CD4-positive, alpha-beta T cell treated with Interleukin-1 beta for 1 hour (primary cell): Measurements from ENCODE around the gene CHCHD3.
"Not testable (repeated sequence)": the region's sequence is repeated elsewhere in the genome, so short reads cannot be mapped to it uniquely, and the experiment has no call there.

Experiments
- DNase-seq, 2 donors: peaks; one replicate each; pipeline ENCODE4 v3.0.0-alpha.2; 2020 to 2022

Gene CHCHD3

DNA sequence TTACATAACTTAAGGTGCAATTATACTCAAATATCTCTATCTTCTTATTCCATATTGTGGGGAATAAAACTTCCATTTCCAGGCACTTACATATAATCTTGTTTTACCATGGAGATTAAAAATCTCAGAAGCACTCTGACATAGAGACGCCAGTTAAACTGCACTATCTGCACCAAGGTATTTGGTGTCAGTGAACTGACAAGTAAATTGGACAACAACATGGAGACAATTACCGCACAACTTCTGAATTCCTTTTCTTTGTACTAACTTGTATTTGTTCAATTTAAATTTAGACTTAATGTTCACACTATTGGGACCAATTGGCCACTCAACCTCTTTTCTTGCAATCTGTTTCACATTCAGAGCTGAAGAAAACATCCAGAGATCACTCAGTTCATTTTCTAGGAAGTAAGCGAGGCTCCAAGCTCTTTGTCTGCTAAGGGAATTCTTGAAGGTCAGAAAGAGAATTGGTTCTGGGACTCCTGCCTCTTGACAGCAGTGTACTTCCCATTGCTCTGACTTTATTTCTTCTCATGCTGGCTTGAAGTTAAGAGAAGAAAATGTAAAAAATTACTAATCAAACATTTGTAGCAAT is 184.7 kb downstream of the CHCHD3 start:
- no peak for DNase-seq

DNA sequence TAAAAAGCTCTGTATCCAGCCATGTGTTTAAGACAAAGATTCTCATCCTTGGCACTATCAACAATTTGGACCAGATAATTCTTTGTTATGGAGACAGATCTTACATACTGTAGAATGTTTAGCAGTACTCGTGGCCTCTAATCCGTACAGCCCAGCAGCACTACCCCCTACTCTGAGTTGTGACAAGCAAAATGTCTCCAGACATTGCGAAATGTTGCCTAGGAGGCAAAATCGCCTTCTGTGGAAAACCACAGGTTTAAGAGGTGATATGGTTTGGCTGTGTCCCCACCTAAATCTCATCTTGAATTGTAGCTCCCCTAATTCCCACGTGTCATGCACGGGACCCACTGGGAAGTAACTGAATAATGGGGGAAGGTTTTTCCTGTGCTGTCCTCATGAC is 186.7 kb downstream of the CHCHD3 start:
- DNase-seq: no peak

DNA sequence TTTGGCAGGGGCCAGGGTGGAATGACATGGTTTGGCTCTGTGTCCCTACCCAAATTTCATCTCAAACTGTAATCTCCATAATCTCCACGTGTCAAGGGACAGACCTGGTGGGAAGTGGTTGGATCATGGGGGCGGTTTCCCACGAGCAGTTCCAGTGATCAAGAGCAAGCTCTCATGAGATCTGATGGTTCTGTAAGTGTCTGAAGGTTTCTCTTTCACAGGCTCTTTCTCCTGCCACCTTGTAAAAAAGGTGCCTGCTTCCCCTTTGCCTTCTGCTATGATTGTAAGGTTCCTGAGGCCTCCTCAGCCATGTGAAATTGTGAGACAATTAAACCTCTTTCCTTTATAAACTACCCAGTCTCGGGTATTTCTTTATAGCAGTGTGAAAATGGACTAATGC is 188.3 kb downstream of the CHCHD3 start:
- DNase-seq: no peak

DNA sequence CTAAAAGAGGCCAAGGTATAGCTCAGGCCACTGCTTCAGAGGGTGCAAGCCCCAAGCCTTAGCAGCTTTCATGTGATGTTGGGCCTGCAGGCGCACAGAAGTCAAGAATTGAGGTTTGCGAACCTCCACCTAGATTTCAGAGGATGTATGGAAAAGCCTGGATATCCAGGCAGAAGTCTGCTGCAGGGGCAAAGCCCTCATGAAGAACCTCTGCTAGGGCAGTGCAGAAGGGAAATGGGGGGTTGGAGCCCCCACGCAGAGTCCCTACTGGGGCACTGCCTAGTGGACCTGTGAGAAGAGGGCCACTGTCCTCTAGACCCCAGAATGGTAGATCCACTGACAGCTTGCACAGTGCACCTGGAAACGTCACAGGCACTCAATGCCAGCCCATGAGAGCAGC is 189.1 kb downstream of the CHCHD3 start:
- DNase-seq: not testable (repeated sequence)

DNA sequence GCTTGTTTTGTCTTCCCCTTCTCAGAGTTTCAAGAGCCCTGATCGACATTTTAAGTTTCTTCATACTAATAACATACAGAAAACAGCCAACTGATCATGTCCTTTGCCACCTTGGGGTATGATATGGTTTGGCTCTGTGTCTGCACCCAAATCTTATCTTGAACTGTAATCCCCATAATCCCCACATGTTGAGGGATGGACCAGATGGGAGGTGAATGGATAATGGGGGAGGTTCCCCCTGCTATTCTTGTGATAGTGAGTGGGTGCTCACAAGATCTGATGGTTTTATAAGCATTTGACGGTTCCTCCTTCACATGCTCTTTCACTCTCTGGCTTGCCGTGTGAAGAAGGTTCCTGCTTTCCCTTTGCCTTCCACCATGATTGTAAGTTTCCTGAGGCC is 190.3 kb downstream of the CHCHD3 start:
- no peak for DNase-seq

DNA sequence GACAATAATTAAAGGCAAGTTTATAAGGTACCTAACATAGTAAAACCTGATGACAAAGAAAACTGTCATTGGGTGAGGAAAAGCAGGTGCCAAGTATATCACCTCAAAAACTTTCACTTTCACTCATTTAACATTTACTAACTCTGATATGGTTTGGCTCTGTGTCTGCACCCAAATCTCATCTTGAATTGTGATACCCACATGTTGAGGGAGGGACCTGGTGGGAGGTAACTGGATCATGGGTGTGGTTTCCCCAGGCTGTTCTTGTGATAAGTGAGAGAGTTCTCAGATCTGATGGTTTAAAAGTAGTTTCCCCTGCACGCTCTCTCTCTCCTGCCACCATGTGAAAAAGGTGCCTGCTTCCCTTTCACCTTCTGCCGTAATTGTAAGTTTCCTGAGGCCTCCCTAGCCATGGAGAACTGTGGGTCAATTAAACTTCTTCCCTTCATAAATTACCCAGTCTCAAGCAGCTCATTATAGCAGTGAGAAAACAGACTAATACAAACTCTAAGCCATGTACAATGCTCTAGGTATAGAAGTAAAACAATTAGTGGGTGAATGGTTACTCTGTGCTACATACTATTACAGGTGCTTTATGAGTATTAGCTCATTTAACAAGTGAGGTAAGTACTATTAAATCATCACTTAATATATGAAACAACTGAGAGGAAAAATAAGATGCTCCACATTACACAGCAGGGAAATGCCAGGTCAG is 199.0 kb downstream of the CHCHD3 start:
- DNase-seq: peak; percentile 11 to 38

DNA sequence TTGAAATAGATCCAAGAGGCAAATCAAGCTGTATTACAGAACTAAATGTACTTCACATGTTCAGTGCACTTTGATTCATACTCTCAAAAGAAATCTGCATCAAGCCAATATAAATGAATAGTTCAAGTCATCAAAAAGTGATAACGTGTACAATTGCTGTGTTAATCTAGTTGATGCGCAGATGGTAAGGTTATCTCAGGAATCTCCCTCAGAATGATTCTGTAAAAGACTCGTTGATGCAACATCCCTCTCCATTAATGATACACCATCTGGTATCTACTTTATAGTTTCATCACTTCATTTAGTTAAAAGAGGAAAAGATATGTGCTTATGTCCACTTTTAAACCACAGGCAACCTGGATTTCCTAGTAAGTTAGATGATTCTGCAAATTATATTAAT is 200.6 kb downstream of the CHCHD3 start:
- no peak for DNase-seq

DNA sequence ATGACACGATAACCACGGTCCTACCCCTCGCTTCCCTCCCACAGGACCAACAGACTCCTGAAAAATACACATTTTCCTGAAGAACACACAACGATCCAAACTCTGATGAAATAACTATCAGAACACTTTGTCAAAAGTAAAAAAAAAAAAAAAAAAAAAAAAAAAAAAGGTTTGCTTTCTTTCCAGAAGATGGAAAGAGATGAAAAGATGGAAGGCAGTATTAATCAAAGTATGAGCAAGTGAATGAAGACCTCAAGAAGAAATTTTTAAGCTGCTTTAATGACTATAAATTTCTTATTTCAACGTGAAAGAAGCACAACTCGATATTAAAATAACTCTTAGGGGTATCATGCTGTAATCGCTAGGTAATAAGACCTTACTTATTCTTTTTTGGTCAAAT is 202.3 kb downstream of the CHCHD3 start:
- DNase-seq: no peak

DNA sequence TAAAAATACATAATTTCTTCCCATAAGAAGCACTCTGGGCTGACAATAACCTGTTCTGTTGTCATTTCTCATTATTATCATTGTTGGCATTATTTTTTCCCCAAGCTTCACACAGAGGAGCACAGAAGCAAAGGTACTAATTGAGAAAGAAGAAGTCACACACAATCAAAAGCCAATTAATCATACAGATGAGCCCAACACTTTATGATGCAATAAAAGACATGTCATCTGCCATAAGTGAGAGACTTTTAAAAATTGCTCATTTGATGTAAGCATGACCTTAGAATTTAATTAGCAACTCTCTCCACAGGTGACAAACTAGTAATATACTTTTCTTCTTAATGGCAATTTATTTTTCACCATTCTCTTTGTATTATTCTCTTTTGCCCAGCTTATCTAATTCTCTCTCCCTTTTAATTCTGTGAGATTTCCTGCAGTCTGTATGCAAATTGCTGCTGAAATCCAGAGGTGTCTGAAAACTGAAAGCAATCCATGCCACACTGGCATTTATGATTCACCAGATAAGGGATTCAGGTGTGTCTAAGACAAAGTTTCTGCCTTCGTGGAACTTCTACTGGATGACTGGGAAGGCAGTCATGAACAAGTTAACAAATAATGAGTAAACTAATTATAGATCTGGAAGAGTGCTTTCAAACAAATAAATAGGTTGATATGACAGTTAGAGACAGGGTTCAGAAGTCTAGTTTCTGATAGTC is 203.5 kb downstream of the CHCHD3 start:
- DNase-seq: no peak

DNA sequence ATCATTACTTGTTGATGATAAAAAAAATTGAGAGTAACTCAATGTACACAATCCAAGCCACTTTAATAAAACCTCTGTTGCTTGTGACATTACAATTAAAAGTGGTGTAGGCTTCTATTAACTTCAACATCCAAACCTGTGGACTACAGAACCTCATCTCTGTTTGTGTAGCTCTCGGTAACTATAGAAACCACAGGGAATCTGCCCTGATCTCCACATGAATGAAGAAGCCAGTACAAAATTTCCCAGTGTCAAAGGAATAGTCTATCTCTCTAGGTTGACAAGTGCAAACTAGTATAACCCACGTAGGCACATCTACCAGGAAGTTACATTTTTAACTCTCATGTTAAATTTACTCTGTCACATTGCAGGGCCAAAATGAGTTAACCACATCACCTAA is 204.3 kb downstream of the CHCHD3 start:
- no peak for DNase-seq

DNA sequence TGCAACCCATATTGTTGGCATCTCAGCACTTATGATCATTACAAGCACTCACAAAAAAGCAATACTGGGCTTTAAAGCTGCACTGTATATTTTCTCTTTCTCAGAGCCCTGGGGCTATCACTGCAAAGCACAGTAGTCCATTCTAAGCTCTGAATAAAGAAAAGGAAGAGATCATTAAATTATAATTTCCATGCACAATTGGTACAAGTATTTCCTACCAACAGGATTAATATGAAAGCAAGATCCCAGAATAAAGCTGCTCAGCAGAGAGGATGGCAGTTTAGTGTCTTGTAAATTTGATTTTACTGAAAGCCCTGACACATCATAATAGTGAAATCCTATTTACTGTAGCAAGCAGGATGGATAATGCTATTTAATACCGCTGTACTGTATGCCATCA is 205.3 kb downstream of the CHCHD3 start:
- DNase-seq: no peak

DNA sequence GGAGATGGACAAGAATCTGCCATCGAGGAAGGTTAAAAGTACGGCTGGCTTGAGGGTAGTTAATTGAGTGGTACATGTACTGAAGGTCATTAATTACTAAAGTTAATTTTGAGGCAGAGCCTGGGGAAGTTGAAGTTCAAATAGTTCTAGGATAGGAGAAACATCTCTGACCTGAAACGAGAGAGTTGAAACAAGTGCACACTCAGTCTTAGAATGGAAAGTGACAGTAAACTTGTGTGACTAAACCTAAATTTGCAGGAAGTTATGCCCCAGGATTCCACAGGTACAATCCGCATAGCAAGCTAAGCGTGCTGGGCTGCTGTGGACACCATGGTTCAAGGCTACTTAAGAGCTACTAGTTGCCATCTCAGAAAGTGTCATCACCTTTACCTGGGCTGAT is 209.9 kb downstream of the CHCHD3 start:
- DNase-seq: no peak

DNA sequence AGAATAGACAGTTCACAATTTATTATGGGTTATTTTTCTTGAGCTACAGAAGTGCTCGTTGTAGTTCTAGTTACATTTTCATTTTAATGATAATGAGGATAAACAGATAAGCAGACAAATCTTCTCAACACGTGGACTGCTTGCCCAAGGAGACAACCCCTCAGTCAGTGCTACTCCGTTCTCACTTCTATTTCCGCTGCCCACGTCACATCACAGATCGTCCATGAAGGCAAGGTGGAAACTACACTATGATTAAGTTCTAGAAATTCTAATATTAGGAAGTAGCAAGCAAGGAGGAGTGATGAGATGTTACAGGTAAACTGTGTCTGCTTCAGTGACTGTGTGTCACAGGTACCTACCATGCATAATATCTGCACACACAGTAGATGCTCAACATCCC is 210.5 kb downstream of the CHCHD3 start:
- no peak for DNase-seq

DNA sequence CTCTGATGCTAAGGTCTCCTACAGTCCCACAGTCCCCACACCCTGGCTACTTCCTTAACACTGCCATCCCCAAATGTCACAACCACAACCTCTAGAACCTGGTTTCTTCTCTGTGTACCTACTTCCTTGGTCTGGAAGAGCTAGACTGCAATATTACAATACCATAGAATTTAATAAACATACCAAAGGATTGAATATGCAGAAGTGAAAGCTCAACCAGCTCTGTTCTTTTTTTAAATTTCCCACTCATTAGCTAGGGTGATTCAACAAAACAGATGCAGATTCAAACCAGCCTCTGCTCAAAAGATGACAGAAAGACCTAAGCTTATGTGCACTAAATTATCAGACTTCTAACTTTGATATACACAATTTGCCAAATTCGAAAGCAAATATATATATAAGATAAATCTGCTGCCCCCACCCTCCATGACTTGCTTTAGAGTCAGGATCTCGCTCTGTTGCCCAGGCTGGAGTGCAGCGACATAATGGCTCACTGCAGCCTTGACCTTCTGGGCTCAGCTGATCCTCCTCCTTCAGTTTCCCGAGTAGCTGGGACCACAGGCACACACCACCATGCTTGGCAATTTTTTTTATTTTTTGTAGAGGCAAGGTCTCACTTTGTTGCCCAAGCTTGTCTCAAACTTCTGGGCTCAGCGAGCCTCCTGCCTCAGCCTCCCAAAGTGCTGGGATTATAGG is 212.6 kb downstream of the CHCHD3 start:
- DNase-seq: no peak

DNA sequence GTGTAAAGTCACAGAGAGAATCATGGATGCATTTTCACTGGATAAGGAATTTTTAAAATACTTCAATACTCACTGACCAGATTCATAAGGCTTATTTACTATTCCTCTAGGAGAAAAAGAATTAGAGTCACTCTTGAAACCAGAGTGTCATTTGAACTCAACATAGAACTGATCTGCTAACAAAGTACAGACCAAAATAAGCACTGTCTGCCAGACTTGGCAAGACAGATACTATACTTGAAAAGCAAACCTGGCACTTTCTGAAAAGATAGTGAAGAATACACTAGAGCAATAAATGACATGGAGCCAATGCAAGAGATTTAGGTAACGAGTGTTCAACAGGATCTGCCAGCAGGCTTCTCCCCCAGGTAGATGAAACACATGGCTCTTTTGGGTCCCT is 215.3 kb downstream of the CHCHD3 start:
- DNase-seq: no peak

DNA sequence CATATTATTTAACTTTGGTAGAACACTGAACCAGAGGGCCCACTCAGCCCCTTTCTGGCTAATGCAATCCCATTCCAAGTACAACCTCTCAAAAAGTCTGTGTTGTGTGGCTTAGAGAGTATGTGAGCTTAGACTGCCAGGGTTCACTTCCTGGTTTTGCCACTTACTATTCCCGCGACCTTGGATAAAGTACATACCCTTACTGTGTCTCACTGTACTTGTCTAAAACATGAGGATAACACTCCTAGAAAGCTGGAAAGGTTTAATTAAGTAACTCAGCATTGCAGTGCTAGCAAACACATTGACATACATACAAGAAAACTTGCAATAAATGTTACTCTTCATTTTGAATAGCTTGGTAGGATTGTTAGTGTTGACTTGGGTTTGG is 215.8 kb downstream of the CHCHD3 start:
- DNase-seq: no peak

DNA sequence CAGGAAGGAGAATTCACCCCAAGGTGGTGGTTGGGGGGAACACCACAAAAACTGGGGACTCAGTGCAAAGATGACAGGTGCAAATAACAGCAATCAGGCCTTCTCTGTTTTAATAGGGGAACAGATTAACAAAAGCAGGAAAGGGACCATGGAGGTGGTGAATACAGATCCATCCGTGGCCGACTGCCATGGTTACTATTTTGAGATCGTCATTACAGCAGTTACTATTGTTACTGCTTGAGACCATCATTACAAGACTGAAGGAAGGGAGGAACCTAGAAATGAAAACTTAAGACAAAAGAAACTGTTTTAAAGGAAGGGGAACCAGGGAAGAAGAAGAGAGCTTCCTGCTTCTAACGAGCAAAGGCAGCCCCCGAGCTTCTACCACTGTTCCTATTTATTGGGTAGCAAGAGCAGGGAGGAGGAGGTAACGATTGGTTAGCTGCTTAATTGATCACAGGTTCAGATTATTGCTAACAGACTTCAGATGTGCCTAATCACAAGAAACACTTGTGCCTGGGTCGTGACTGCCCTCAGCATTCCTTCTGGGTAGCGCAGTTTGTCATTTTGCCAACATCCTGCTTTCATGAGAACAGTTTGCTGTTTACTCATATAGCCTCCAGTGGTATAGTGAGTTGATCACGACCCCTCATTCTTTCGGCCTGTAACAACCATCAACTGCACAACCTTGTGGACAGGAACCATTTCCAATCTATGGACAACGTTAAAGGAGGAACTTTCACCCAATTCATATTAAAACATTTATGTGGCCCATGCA is 216.3 kb downstream of the CHCHD3 start:
- DNase-seq: no peak

DNA sequence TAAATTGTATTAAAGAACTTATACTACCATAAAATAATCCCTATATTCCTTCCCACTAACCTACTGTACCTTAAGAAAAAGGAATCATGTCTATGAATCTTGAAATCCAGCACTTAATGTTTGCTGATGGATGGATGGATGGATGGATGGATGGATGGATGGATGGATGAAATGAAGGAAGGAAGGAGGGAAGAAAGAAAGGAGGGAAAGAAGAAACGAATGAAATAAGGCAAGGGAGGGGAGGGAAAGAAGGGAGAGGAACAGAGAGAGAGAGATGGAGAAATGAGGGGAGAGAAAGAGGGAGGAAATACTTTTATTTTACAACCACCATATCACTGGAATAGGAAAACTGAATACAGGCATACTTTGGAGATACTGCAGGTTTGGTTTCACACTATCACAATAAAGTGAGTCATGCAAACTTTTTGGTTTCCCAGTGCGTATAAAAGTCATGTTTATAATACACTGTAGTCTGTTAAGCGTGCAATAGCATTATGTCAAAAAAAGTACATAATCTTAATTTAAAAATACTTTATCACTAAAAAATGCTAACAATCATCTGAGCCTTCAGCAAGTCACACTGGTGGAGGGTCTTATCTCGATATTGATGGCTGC is 219.8 kb downstream of the CHCHD3 start:
- no peak for DNase-seq

DNA sequence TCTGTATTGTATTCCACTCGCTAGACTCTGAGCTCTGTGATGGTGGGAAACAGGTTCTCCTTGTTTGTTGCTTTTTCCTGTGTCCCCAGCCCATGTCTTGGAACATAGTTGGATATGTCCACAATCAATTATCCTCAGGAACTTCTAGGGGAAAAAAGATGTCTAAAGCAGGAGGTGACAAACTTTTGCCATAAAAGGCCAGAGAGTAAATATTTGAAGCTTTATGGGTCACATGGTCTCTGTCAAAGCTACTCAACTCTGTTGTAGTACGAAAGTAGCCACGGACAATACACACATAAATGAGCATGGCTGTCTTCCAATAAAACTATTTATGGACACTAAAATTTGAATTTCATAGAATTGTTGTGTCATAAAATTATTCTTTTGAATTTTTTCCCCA is 220.5 kb downstream of the CHCHD3 start:
- no peak for DNase-seq

DNA sequence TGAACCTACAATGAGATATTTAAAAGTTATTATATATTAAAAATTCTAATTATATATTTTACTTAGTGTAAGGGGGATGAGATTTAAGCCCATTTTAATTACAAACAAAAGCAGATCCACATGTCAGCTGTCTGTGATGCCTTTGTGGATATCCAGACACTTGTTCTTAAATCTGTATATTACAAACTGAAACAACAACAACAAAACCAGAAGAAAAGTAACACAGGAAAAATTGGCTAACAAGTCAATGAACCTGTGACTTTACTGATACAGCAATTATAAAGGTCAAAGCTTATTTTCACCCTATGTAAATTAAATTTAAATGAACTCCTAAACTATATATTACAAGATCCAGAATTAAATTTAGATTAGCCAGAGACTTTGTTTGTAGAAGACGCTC is 222.7 kb downstream of the CHCHD3 start:
- no peak for DNase-seq

DNA sequence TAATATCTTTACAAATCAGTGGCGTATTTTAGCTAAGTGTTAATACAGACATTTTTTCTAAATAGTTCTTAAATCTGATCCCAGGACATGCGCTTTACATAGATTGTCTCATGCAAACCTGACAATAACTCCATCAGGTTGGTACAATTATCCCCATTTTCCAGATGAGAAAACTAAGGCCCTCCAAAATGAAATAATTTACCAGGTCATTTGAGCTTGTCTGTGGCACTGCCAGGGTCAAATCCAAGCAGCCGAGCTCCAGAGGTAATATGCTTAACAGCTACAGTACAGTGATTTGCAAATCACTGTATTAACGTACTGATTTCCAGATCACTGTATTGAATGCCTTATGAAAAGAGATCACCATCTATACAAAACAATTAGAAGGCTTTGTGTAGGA is 223.1 kb downstream of the CHCHD3 start:
- no peak for DNase-seq

DNA sequence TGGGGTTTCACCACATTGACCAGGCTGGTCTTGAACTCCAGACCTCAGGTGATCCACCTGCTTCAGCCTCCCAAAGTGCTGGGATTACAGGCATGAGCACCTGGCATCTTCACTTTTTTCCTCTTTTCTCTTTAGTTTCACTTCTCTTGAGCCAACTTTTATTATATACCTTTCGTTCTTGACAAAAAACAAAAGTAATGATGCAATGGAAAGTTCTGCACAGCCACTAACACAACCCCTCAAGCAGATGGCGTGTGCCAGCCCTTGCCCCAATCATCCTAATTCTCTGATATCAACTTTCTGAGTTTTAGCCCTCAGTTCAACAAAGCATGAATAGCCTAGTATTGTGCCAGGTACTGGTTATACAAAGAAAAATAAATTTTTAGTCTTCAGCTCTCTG is 223.6 kb downstream of the CHCHD3 start:
- DNase-seq: no peak

DNA sequence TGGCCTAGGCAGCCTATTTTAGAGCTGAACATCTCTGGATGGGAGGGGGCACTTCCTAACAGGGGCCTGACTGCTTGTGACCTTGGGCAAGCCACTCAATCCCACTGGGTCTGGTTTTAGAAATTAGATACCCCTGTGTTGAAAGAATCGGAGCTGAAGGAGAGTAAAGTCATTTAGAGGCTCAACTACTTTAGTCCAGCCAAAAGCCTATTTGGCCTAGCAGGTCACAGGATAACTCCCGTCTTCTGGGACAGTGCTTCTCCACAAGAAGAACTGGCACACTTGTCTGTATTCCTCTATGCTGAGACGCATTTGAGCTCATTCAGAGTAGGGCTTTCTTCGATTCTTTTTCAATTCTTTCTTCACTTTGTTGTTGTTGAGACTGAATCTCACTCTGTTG is 224.2 kb downstream of the CHCHD3 start:
- no peak for DNase-seq
